KMS-11 (cell line): ENCODE results near the gene KATNAL1.

Experiments used
- H2AFZ ChIP-seq: fragments of 200-600 bp; sonication (generic); 2 replicates; pipeline ENCODE4 v1.6.1; 2016; ENCODE audit warnings: antibody characterized with exemption, mixed run types, low read depth
- H3K27ac ChIP-seq: fragments of 200-600 bp; sonication (generic); 2 replicates; pipeline ENCODE4 v1.6.1; 2016; ENCODE audit warnings: mild to moderate bottlenecking, mixed run types
- H3K27me3 ChIP-seq: fragments of 200-600 bp; sonication (generic); 2 replicates; pipeline ENCODE4 v1.6.1; 2017; ENCODE audit warnings: mild to moderate bottlenecking, low read depth, mixed run types, moderate library complexity; ENCODE audit not compliant: insufficient read depth
- H3K36me3 ChIP-seq: fragments of 200-600 bp; sonication (generic); 2 replicates; pipeline ENCODE4 v1.6.1; 2017; ENCODE audit warnings: mild to moderate bottlenecking, mixed run types; ENCODE audit not compliant: insufficient read depth
- H3K4me1 ChIP-seq: fragments of 200-600 bp; sonication (generic); 2 replicates; pipeline ENCODE4 v1.6.1; 2016; ENCODE audit warnings: mild to moderate bottlenecking, low read depth, mixed run types; ENCODE audit not compliant: poor library complexity, severe bottlenecking
- H3K4me2 ChIP-seq: fragments of 200-600 bp; sonication (generic); 2 replicates; pipeline ENCODE4 v1.7.0; 2016; ENCODE audit warnings: mild to moderate bottlenecking, mixed run types
- H3K4me3 ChIP-seq: fragments of 200-600 bp; sonication (generic); IDR thresholded peaks from 2 replicates; pipeline ENCODE4 v1.6.1; 2017; ENCODE audit warnings: low read depth, low read length, mixed read lengths; ENCODE audit not compliant: insufficient read depth
- H3K79me2 ChIP-seq: fragments of 200-600 bp; sonication (generic); 2 replicates; pipeline ENCODE4 v1.6.1; 2016; ENCODE audit warnings: low read depth, mixed run types; ENCODE audit not compliant: insufficient read depth
- H3K9ac ChIP-seq: fragments of 200-600 bp; sonication (generic); 2 replicates; pipeline ENCODE4 v1.6.1; 2016; ENCODE audit warnings: mild to moderate bottlenecking, mixed run types
- H4K20me1 ChIP-seq: fragments of 200-600 bp; sonication (generic); 2 replicates; pipeline ENCODE4 v1.6.1; 2016; ENCODE audit warnings: mild to moderate bottlenecking, mixed run types; ENCODE audit not compliant: insufficient read depth
- CTCF ChIP-seq: fragments of 200-600 bp; sonication (generic); conservative IDR thresholded peaks from 2 replicates; pipeline ENCODE4 v1.6.1; 2017; ENCODE audit warnings: low read depth, mild to moderate bottlenecking, antibody characterized with exemption, low read length, moderate library complexity, mixed read lengths

KATNAL1 gene

DNA sequence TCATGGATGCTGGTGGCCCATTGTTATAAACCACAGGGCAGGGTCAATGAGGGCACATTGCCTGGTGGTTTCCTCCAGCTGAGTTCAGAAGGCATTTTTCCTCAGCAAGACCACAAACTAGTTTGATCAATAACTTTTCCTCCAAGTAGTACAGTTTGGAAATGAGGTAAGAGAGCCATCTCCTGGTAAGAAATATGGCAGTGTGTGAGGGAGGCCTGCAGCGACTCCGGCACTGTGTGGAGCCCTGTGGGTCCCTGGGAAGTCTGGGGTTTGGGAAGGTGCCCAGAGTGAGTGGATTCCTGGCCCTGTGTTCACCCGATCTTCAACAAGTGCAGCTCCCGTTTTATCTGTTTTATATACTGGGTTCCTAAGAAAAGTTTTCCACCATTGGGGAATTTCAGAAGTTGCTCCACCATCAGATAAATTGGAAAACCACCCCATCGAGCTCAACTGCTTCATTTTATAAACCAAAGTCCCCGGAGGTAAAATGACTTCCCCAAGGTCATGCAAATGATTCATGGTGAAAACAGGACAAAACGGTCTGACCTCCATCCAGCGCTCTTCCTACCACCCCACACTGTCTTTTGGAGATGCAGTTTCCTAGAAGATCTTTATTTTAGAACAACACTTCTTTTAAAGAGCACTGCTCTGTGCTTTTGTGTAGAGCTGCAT lies 148.4 kb downstream of the KATNAL1 start:
- no peak overlapping the region for H3K9ac ChIP-seq

GRCh38 chr13:30157616-30157993 lies 149.7 kb downstream of the KATNAL1 start:
- H3K4me3 ChIP-seq: no peak overlapping the region
- no peak overlapping the region for H3K9ac ChIP-seq
- H3K4me2 ChIP-seq: no peak overlapping the region
- H3K4me1 ChIP-seq: no peaks in the 10 kb centered on the region
- H3K27ac ChIP-seq: no peak overlapping the region
- H3K27me3 ChIP-seq: no peaks in the 10 kb centered on the region
- TF ChIP-seq CTCF: no peak
- H3K36me3 ChIP-seq: no peaks in the 10 kb centered on the region
- no peaks in the 10 kb centered on the region for H4K20me1 ChIP-seq
- no peak overlapping the region for H2AFZ ChIP-seq
- H3K79me2 ChIP-seq: no peaks in the 10 kb centered on the region

More for the DNA sequence above, 148.4 kb downstream of the KATNAL1 start:
- H4K20me1 ChIP-seq: no peaks in the 10 kb centered on the region
- H3K4me2 ChIP-seq: no peak overlapping the region
- H3K27me3 ChIP-seq: no peaks in the 10 kb centered on the region
- H3K4me1 ChIP-seq: no peaks in the 10 kb centered on the region
- H3K4me3 ChIP-seq: no peak overlapping the region
- no peak overlapping the region for H3K27ac ChIP-seq
- H2AFZ ChIP-seq: no peak overlapping the region
- H3K36me3 ChIP-seq: no peaks in the 10 kb centered on the region
- no peak for TF ChIP-seq CTCF
- no peaks in the 10 kb centered on the region for H3K79me2 ChIP-seq

DNA sequence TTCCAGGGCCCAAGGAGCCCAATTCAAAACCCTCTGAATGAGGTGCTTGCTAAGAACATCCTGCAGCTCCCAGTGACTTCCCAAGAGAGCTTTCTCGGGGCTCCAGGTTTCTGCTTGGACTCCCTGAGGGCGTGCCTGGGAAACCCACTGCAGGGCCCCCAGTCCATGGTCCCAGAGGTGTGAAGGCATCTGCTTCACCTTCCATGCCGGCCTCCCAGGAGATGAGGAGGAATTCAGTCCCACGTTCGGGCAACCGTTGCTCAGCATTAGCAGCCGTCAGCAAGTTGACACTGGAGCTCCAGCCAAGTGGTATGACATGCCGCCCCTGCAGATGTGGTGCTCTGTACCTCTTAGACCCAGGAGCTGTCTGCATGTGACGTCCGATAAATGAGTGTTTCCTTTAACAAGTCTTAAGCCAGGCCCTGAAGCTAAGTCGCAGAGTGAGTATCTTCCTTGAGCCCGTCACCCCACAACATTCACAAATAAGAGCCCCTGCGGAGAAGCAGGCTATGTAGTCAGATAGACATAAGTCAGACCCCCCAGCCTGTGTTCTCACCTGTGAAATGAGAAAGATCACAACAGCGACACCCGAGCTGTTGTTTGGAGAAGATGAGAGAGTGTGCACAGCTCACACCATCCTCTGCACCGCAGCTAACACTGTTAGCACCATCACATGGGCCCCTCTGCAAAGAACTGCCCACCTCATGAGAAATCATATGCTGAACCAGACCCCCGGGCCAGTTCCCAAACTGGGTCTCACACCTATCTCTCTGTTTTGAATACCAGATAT lies 150.3 kb downstream of the KATNAL1 start:
- Histone ChIP-seq H3K9ac (no peak overlapping the region), H3K4me2 (no peak overlapping the region), H3K27ac (no peak overlapping the region), H3K4me1 (no peaks in the 10 kb centered on the region), H2AFZ (no peak overlapping the region), H3K79me2 (no peaks in the 10 kb centered on the region), H3K4me3 (no peak overlapping the region), H4K20me1 (no peaks in the 10 kb centered on the region), H3K27me3 (no peaks in the 10 kb centered on the region), H3K36me3 (no peaks in the 10 kb centered on the region)
- no peak for TF ChIP-seq CTCF

- H2AFZ ChIP-seq: no peak overlapping the region
- H3K36me3 ChIP-seq: no peaks in the 10 kb centered on the region
- H3K4me3 ChIP-seq: no peak overlapping the region
- no peaks in the 10 kb centered on the region for H3K79me2 ChIP-seq
- no peak overlapping the region for H3K9ac ChIP-seq
- H3K4me2 ChIP-seq: no peak overlapping the region
- no peak for TF ChIP-seq CTCF
- no peak overlapping the region for H3K27ac ChIP-seq
- H4K20me1 ChIP-seq: no peaks in the 10 kb centered on the region
- H3K4me1 ChIP-seq: no peaks in the 10 kb centered on the region
- H3K27me3 ChIP-seq: no peaks in the 10 kb centered on the region
Observed at GRCh38 chr13:30156270-30156669, 151.1 kb downstream of the KATNAL1 start.
